ENCODE results near the gene CORO1C. TPM values are rescaled to one million over a fixed set of nuclear protein-coding genes. Genes with fewer than 3 reads are reported as not detected.
"Not testable (repeated sequence)": the region's sequence is repeated elsewhere in the genome, so short reads cannot be mapped to it uniquely, and the experiment has no call there.

The CORO1C gene
- total RNA-seq, 1 donor from 2014 or later = 68.3 TPM

GRCh38 chr12:108755481-108755880, 24.2 kb upstream of the CORO1C start:
- POLR2A ChIA-PET = no interaction called here
- no peak for DNase-seq
- H3K36me3 Mint-ChIP-seq (ENCODE audit: low read depth) = no peaks in the 10 kb centered on the region
- H3K4me3 Mint-ChIP-seq = no peak overlapping the region
- no peak overlapping the region for H3K27ac Mint-ChIP-seq
- TF ChIP-seq, protein P1, sequence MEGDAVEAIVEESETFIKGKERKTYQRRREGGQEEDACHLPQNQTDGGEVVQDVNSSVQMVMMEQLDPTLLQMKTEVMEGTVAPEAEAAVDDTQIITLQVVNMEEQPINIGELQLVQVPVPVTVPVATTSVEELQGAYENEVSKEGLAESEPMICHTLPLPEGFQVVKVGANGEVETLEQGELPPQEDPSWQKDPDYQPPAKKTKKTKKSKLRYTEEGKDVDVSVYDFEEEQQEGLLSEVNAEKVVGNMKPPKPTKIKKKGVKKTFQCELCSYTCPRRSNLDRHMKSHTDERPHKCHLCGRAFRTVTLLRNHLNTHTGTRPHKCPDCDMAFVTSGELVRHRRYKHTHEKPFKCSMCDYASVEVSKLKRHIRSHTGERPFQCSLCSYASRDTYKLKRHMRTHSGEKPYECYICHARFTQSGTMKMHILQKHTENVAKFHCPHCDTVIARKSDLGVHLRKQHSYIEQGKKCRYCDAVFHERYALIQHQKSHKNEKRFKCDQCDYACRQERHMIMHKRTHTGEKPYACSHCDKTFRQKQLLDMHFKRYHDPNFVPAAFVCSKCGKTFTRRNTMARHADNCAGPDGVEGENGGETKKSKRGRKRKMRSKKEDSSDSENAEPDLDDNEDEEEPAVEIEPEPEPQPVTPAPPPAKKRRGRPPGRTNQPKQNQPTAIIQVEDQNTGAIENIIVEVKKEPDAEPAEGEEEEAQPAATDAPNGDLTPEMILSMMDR (IDR thresholded peaks at IDR 0.05) = no peak
- intact Hi-C loops (cut with micrococcal nuclease) = no loop called here
- no peaks in the 10 kb centered on the region for H3K9me3 Mint-ChIP-seq
- CTCF ChIA-PET = no interaction called here
- no peaks in the 10 kb centered on the region for H3K27me3 Mint-ChIP-seq
- ATAC-seq (ENCODE audit: low read depth) = no peak
- H3K4me1 Mint-ChIP-seq = no peaks in the 10 kb centered on the region

DNA sequence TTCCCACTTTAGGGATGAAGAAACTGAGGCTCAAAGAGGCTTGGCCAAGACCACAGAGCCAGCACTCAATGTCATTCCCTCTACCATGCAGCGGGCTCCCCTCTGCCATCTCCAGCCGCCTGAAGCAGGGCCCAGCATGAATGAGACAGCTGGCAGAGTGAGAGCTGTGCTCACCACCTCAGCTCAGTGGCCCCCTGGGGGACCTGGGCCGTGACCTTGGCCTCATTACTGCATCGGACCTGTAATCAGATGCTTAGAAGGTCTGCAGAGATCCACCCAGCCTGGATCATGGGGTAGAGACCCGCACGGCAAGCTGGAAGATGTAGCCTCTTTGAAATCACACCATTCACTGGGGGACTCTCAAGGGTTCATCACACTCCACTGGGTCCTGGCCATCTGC, 22.7 kb upstream of the CORO1C start:
- no peaks in the 10 kb centered on the region for H3K36me3 Mint-ChIP-seq (ENCODE audit: low read depth)
- CTCF ChIA-PET = no interaction called here
- ATAC-seq (ENCODE audit: low read depth) = no peak

DNA sequence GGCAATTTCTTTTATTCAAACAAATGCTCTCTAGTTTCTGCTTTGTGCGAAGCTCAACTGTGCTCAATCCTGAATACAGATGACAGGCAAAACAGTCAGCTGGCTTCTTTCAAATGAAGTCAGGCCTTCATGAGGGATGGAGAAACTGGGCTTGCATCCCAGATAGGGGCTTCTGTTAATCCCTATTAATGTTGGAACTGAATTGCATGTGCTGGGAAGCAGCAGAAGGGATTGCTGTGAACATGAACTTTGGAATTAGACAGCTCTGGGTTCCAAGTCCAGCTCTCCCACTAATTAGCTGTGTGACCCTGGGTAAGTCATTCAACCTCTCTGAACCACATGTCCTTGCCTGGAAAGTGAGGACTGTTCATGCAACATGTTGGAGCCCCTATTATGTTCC, 21.1 kb upstream of the CORO1C start:
- Mint-ChIP-seq H3K9me3 (no peaks in the 10 kb centered on the region), H3K27me3 (no peaks in the 10 kb centered on the region), H3K36me3 (ENCODE audit: low read depth) (no peaks in the 10 kb centered on the region), H3K27ac (no peak overlapping the region), H3K4me1 (no peaks in the 10 kb centered on the region), H3K4me3 (no peak overlapping the region)
- TF ChIP-seq, protein P1 (IDR thresholded peaks at IDR 0.05) = no peak
- ATAC-seq (ENCODE audit: low read depth) (no peak), DNase-seq (no peak)
- intact Hi-C loops (cut with micrococcal nuclease) = no loop called here
- POLR2A ChIA-PET = interaction anchor here (0.6 kb wide), 1 partner anchor 13 kb away, joined by 3 read pairs; no protein-coding TSS in a partner anchor
- CTCF ChIA-PET = no interaction called here

More for the DNA sequence above, 22.7 kb upstream of the CORO1C start:
- Mint-ChIP-seq H3K9me3 (no peaks in the 10 kb centered on the region), H3K27ac (no peak overlapping the region), H3K27me3 (no peaks in the 10 kb centered on the region), H3K4me3 (no peak overlapping the region), H3K4me1 (no peaks in the 10 kb centered on the region)
- intact Hi-C loops (cut with micrococcal nuclease) = no loop called here
- TF ChIP-seq, protein P1 (IDR thresholded peaks at IDR 0.05) = no peak
- DNase-seq = no peak
- POLR2A ChIA-PET = no interaction called here

- intact Hi-C loops (cut with micrococcal nuclease) = no loop called here
- no peaks in the 10 kb centered on the region for H3K36me3 Mint-ChIP-seq (ENCODE audit: low read depth)
- ChIA-PET CTCF (no interaction called here), POLR2A (no interaction called here)
- no peaks in the 10 kb centered on the region for H3K9me3 Mint-ChIP-seq
- TF ChIP-seq, protein P1 (IDR thresholded peaks at IDR 0.05) = no peak
- no peak for ATAC-seq (ENCODE audit: low read depth)
- no peaks in the 10 kb centered on the region for H3K27me3 Mint-ChIP-seq
- H3K4me3 Mint-ChIP-seq = no peak overlapping the region
- H3K4me1 Mint-ChIP-seq = no peaks in the 10 kb centered on the region
- no peak for DNase-seq
- no peak overlapping the region for H3K27ac Mint-ChIP-seq
Observed at GRCh38 chr12:108751821-108752220, 20.5 kb upstream of the CORO1C start.

- CTCF ChIA-PET, H3K27ac Mint-ChIP-seq, DNase-seq: not testable (repeated sequence)
Observed at GRCh38 chr12:108751003-108751402, 19.7 kb upstream of the CORO1C start.

DNA sequence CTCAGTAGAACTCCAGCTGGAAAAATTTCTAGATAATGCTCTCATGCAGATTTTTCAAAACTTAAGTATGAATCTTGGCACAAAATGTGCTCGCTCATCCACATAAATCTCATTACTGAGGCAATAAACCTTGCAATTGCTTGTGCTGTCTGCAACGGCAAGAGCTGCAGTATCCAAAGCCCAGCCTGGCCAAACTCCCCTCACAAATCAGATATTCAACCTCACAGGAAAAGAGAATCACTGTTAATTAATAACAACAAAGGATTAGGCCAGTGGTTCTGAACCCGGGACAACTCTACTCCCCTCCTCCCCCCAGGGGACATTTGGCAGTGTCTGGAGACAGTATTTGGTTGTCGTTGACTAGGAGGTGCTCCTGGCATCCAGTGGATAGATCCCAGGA, 19.2 kb upstream of the CORO1C start:
- ATAC-seq (ENCODE audit: low read depth) (no peak), DNase-seq (no peak)
- Mint-ChIP-seq H3K27ac (no peak overlapping the region), H3K27me3 (no peaks in the 10 kb centered on the region), H3K4me3 (no peak overlapping the region), H3K9me3 (no peaks in the 10 kb centered on the region), H3K4me1 (no peaks in the 10 kb centered on the region), H3K36me3 (ENCODE audit: low read depth) (no peaks in the 10 kb centered on the region)
- intact Hi-C loops (cut with micrococcal nuclease) = no loop called here
- POLR2A ChIA-PET = no interaction called here
- CTCF ChIA-PET = no interaction called here
- TF ChIP-seq, protein P1 (IDR thresholded peaks at IDR 0.05) = no peak

More at GRCh38 chr12:108751003-108751402, 19.7 kb upstream of the CORO1C start:
- POLR2A ChIA-PET; H3K27me3 Mint-ChIP-seq; H3K9me3 Mint-ChIP-seq; intact Hi-C loops (cut with micrococcal nuclease); H3K36me3 Mint-ChIP-seq (ENCODE audit: low read depth); H3K4me3 Mint-ChIP-seq; H3K4me1 Mint-ChIP-seq; ATAC-seq (ENCODE audit: low read depth): not testable (repeated sequence)
